Measurements from ENCODE around the gene GP9. TPM values are rescaled to one million over a fixed set of nuclear protein-coding genes. Genes with fewer than 3 reads are reported as not detected.
"Not testable (repeated sequence)": the region's sequence is repeated elsewhere in the genome, so short reads cannot be mapped to it uniquely, and the experiment has no call there.

Gene GP9
- total RNA-seq, 2 donors from 2014 or later = 0.48 TPM; not detected in 1

DNA sequence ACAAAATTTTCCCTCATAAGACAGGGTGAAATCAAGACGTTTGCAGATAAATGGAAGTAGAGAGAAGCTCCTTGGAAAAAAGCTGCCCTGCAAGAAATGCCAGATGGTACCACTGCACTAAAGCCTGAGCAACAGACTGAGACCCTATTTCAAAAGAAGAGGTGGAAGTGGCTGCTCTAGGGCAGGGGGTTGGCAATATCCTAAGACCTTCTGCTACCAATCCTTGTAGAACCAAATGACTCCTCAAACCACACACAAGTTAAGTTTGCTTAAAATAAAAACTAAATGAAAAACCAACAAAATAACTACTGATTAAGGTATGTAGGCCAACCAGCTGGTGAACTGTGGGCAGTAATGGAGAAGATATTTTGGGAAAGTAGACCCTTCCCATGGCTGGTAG lies 39.7 kb downstream of the GP9 start:
- intact Hi-C loops (cut with DNase I) = no loop called here
- DNase-seq (ENCODE audit: low spot score) = no peak

DNA sequence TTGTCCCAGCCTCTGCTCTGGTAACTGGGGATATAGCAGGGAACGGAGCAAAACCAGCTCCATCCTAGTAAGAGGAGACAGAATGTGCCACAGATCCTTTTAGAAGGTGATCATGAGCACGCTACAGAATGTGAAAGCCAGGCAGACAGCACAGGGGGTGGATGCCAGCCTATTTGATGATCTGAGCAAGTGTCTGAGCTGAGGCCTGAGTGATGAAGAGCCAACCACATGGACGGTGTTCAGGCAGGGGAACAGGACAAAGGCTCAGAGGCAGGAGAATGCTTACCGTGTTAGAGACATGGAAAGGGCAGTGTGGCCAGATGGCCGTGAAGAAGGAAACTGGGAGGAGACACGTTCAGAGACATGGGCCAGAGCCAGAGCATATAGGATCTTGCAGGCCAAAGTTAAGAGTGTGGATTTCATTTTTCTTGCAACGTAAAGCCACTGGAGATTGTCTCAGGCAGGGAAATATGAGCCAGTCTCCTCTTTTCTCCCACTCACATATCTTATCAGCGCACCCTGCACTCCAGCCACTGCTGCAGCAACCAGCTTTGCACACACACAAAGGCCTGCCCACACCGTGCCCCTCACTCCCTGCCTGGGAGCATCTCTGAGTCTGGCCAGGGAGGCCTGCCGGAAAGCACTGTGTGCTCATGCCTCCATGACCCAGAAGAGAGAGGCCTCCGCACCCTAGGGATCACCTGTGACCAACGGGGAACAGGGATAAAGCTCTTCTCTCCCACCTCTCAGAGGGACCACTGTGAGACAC lies 41.0 kb downstream of the GP9 start:
- intact Hi-C loops (cut with DNase I) = no loop called here
- DNase-seq (ENCODE audit: low spot score) = no peak

DNA sequence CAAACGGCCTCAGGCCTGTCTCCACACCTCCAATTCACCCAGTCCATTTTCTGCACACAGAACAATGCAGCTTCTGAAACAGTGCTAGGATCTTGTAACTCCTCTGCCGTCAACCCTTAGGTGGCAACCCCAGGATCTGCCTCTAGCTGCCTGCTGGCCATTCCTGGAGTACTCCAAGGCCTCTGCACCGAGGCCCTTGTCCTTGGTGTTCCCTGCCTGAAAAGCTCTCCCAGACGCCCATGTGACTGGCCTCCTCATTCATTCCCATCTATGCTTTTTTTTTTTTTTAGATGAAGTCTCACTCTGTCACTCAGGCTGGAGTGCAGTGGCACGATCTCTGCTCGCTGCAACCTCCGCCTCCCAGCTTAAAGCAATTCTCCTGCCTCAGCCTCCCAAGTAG lies 42.7 kb downstream of the GP9 start:
- no peak for DNase-seq (ENCODE audit: low spot score)
- intact Hi-C loops (cut with DNase I) = no loop called here

DNA sequence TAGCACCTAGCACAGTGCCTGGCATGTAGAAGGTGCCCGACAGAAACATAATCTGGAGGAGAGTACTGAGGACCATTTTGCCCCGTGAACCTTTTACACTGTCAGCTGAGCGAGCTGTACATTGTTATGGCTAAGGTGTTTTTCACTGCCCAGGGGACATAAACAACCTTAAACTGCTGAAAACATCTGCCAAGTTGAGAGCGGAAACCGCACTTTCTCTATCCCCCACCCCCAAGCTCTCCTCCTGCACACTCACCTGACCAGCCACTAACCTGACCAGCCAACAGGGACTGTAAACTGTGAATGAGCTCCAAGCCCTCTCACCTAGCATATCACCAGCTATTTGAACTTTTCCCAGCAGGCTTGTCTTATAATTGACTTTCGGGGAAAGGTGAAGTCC lies 43.5 kb downstream of the GP9 start:
- intact Hi-C loops (cut with DNase I) = no loop called here
- no peak for DNase-seq (ENCODE audit: low spot score)

DNA sequence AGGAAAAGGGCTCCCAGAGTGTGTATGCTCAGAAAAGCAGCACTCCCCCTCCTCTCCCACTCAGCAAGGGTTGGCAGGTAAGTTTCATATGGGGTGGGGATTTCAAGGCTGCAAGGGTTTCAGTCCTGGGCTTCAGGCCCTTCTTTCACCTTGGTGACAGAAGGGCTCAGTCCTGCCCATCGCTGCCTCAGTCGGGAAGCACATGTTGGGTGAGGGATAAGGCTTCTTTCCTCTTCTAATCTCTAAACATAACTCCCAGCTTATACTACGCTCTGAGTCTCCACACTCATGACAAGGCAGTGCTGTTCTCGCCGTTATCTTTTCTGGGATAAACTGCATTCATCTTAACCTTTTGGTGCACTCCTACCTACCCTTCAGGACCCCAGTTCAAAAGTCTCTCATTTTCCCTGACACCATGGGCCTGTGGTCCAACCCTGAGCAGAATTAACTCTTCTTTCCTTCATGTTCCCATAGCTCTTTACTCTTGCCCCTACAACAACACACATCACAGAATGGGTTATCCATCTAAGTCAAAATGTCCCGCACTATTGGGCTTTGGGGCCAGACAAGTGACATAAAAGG lies 44.0 kb downstream of the GP9 start:
- no peak for DNase-seq (ENCODE audit: low spot score)
- intact Hi-C loops (cut with DNase I) = no loop called here

DNA sequence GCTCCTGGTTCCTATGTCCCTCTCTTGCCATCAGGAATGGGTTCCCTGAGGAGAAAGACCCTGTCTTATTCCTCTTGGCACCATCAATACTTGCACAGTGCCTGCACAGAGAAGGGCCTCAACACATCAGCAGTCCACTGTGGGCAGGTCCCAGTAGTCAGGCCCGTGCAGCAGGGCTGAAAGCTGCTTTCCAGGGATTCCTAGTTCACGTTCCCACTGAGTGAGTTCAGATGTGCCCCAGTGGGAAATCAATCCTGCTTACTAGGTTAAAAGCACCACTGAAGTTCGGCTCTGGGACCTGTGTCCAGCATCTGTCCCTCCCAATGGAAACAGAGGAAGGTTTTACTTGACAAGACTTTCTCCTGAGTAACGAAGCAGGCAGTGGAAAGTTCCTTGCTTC lies 45.3 kb downstream of the GP9 start:
- no peak for DNase-seq (ENCODE audit: low spot score)
- intact Hi-C loops (cut with DNase I) = no loop called here

DNA sequence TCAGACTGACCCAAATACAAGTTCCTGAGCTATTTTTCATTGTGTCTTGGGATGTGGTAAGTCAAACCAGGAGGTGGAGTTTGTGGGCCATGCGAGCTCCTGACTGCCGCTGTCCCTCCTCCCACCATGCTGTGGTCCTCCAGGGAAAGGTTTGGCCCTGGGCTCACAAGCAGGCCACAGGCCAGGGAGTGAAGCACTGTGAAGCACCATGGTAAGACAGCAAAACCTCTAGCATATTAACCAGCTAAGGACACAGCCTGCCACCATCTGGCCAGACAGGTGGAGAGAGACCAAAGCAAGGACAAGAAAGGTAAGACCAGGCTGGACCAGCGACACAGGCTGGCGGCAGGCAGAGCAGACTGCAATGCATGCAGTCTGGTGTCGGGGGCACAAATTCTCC lies 45.7 kb downstream of the GP9 start:
- no peak for DNase-seq (ENCODE audit: low spot score)
- intact Hi-C loops (cut with DNase I) = no loop called here

DNA sequence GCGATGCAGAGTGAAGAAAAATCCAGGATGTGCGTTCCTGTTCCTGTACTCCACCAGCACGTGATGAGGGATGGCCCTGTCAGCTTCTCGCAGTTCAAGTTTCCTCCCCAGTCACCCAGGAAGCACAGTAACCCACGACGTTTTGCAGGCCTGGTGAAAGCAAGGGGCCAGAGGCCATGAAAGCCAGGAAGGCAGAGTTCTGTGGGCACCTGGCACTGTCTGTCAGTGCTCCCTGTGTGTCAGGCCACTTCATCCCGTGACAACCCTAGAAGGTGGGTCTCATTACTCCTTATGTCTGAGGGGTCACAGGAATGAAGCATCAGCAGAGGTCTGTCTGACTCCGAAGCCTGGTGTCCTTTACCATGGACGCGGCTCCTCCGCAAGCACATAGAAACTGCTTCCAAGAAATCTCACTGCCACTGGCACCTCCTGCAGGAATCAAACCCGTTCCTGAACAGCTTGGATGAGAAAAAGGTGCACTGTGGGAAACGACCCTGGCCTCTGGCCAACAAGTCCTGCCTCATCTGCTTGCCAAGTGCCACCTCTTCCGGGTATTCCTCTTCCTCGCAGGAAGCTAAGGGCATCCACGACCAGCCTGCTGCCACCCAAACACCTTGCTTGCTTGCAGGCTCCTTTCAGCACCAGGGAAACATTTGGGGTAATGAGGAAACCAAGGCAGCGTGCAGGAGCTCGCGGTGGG lies 46.4 kb downstream of the GP9 start:
- intact Hi-C loops (cut with DNase I) = no loop called here

DNA sequence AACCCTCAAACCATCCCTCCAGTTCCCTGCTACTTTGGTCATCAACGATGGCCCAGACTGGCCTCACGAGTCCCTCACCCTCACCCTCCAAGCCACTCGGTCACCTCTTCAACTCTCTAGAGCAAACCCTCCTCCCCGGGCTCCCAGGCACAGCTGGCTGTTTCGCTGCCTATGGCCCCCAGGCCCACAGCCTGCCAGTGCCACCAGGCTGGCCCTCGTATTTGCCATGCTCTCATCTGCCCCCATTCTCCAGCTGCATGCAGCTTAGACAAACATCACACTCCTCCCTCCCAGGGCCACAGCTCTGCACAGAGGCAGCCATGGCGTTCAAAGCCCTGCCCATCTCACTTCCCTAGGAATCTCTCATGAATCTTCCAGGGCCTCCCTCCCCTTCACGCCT lies 47.2 kb downstream of the GP9 start:
- intact Hi-C loops (cut with DNase I) = no loop called here
- DNase-seq (ENCODE audit: low spot score) = no peak

More for the DNA sequence above, 46.4 kb downstream of the GP9 start:
- no peak for DNase-seq (ENCODE audit: low spot score)

DNA sequence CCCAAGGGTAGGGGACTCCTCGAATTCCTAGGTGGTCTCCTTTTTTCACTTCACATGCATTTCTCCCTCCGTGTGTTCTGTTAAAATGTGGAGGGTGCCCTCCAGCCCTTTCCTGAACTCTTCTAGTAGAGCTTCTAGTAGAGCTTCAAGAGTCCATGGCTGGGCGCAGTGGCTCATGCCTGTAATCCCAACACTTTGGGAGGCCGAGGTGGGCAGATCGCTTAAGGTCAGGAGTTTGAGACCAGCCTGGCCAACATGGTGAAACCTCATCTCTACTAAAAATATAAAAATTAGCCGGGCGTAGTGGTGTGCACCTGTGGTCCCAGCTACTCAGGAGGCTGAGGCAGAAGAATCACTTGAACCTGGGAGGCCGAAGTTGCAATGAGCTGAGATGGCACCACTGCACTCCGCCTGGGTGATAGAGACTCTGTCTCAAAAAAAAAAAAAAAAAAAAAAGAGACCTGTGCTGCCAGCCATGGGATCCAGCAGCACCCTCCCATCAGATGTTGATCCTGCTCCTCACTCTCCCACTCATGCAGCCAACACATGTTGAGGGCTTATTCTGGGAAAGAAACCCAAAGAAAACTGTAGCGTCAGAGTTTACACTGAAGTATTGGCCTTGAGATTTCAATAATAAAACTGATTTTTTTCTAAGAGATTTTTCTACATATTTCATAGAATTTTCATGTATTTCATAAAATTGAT lies 50.6 kb downstream of the GP9 start:
- intact Hi-C loops (cut with DNase I); DNase-seq (ENCODE audit: low spot score): not testable (repeated sequence)

Other genes starting within 250 kb of the GP9 start
- 10 to 100 TPM; 27.2 to 32.4 TPM for gene ACAD9, start 181.2 kb upstream of the GP9 start, total RNA-seq
- under 1 TPM; 0.14 to 0.28 TPM for gene CFAP92, start 66.7 kb upstream of the GP9 start, total RNA-seq
- 1 to 10 TPM; 1.3 to 2.1 TPM for gene EFCC1, start 59.5 kb upstream of the GP9 start, total RNA-seq
- 10 to 100 TPM; 18.1 to 21.7 TPM for gene RAB43, start 61.0 kb downstream of the GP9 start, total RNA-seq
- gene ISY1, start 100.3 kb downstream of the GP9 start, total RNA-seq = 10 to 100 TPM; 21.1 to 23.7 TPM
- gene CNBP, start 123.1 kb downstream of the GP9 start, total RNA-seq = 100 to 1,000 TPM; 267 to 284 TPM
- gene COPG1, start 188.8 kb downstream of the GP9 start, total RNA-seq = 100 to 1,000 TPM; 139 to 143 TPM
- gene HMCES, start 218.1 kb downstream of the GP9 start, total RNA-seq = 10 to 100 TPM; 24.5 to 25.2 TPM

Data from posterior vena cava (tissue), 2 donors.